Uterus (tissue), 4 donors: ENCODE measurements around the gene MAP4. TPM values are rescaled to one million over a fixed set of nuclear protein-coding genes. Genes with fewer than 3 reads are reported as not detected.
A peak's percentile ranks its signal among the peaks of the same experiment; 100 is the strongest.

ENCODE experiments used
- DNase-seq, 2 donors: peaks; one replicate each; pipeline ENCODE4 v3.0.0-alpha.2; 2019 to 2020
- H3K27ac ChIP-seq, 2 donors: fragments of 200-600 bp; sonication (generic); 1 replicate in 1 of 2; 2 replicates in 1 of 2; pipeline ENCODE4 v1.5.1; 2016 to 2018
- H3K27me3 ChIP-seq, 2 donors: fragments of 200-600 bp; sonication (generic); one replicate each; pipeline ENCODE4 v1.5.1; 2018 to 2019; ENCODE audit warnings: control low read depth in 1 of 2
- H3K36me3 ChIP-seq, 2 donors: fragments of 200-600 bp; sonication (generic); one replicate each; pipeline ENCODE4 v1.5.1; 2019; ENCODE audit warnings: control low read depth in 1 of 2
- H3K4me1 ChIP-seq, 2 donors: fragments of 200-600 bp; sonication (generic); one replicate each; pipeline ENCODE4 v1.5.1; 2018 to 2019; ENCODE audit warnings: control low read depth in 1 of 2
- H3K4me3 ChIP-seq, 2 donors: fragments of 200-600 bp; sonication (generic); 1 replicate in 1 of 2; 2 replicates in 1 of 2; pipeline ENCODE4 v1.5.1; 2018 to 2019; ENCODE audit warnings: mild to moderate bottlenecking in 1 of 2
- H3K9me3 ChIP-seq, 2 donors: fragments of 200-600 bp; sonication (generic); one replicate each; pipeline ENCODE4 v1.5.1; 2019; ENCODE audit warnings: control low read depth in 1 of 2
- CTCF ChIP-seq, 4 experiments: fragments of 200-600 bp in 2 of 4; fragments of 450-650 bp in 2 of 4; sonication (generic) in 2 of 4; IDR thresholded peaks; one replicate each; pipeline ENCODE4 v1.5.1; 2016 to 2019; ENCODE audit warnings: antibody characterized with exemption in 4 of 4, mild to moderate bottlenecking in 2 of 4, moderate library complexity in 1 of 4
- POLR2A ChIP-seq, 2 donors: fragments of 450-650 bp; IDR thresholded peaks; one replicate each; pipeline ENCODE4 v1.6.1; 2016; ENCODE audit warnings: antibody characterized with exemption in 2 of 2, mild to moderate bottlenecking in 1 of 2, moderate library complexity in 1 of 2
- intact Hi-C: fragments of 100-400 bp; cut with DNase I; formaldehyde crosslinking; loops from one replicate; pipeline ENCODE4 v1.15.1; 2023; ENCODE audit warnings: low total_unique reads
- total RNA-seq, 4 donors: library from RNA; depleted of rRNA in 3 of 4; stranded (reverse); fragments of >200 nt in 3 of 4; gene quantifications; one replicate each; pipeline versions ENCODE4 v1.1.0 to v1.2.4, GENCODE V29; 2014 to 2023
- donor health status: DM: yes; HTN: yes; CAD: no.

Gene MAP4
- total RNA-seq, 4 donors from 2014 or later = 51.5 to 264 (median 79.7) TPM

GRCh38 chr3:47884603-47885002 lies 131.6 kb downstream of the MAP4 start:
- no peaks in the 10 kb centered on the region for H3K36me3 ChIP-seq
- H3K9me3 ChIP-seq = no peaks in the 10 kb centered on the region
- intact Hi-C loops = no loop called here
- DNase-seq = no peak
- H3K27me3 ChIP-seq = no peaks in the 10 kb centered on the region
- no peaks in the 10 kb centered on the region for H3K4me1 ChIP-seq
- TF ChIP-seq CTCF (IDR thresholded peaks at IDR 0.05) = no peak
- TF ChIP-seq POLR2A (IDR thresholded peaks at IDR 0.05) = no peak
- H3K4me3 ChIP-seq = no peak overlapping the region
- no peak overlapping the region for H3K27ac ChIP-seq

GRCh38 chr3:47882338-47882737 lies 133.9 kb downstream of the MAP4 start:
- intact Hi-C loops = no loop called here
- H3K27ac ChIP-seq = no peak overlapping the region
- DNase-seq = no peak
- H3K27me3 ChIP-seq = no peaks in the 10 kb centered on the region
- H3K36me3 ChIP-seq = no peaks in the 10 kb centered on the region
- no peak overlapping the region for H3K4me3 ChIP-seq
- H3K4me1 ChIP-seq = no peaks in the 10 kb centered on the region
- TF ChIP-seq CTCF (IDR thresholded peaks at IDR 0.05) = no peak
- TF ChIP-seq POLR2A (IDR thresholded peaks at IDR 0.05) = no peak
- H3K9me3 ChIP-seq = no peaks in the 10 kb centered on the region

- TF ChIP-seq CTCF (IDR thresholded peaks at IDR 0.05) (no peak), POLR2A (IDR thresholded peaks at IDR 0.05) (no peak)
- no peak for DNase-seq
- no peak overlapping the region for H3K4me3 ChIP-seq
- H3K4me1 ChIP-seq = no peaks in the 10 kb centered on the region
- H3K27me3 ChIP-seq = no peaks in the 10 kb centered on the region
- no peaks in the 10 kb centered on the region for H3K36me3 ChIP-seq
- H3K27ac ChIP-seq = peak overlapping the region; percentile 4 to 13
- intact Hi-C loops = no loop called here
- no peaks in the 10 kb centered on the region for H3K9me3 ChIP-seq
Measured at GRCh38 chr3:47877719-47878118, 138.5 kb downstream of the MAP4 start.

GRCh38 chr3:47877290-47877689 lies 138.9 kb downstream of the MAP4 start:
- Histone ChIP-seq H3K4me1 (no peaks in the 10 kb centered on the region), H3K4me3 (no peak overlapping the region), H3K9me3 (no peaks in the 10 kb centered on the region), H3K27me3 (no peaks in the 10 kb centered on the region), H3K27ac (peak overlapping the region in 1 of 2 donors; percentile 4), H3K36me3 (no peaks in the 10 kb centered on the region)
- DNase-seq = no peak
- no peak for TF ChIP-seq POLR2A (IDR thresholded peaks at IDR 0.05)
- intact Hi-C loops = no loop called here

- TF ChIP-seq CTCF (IDR thresholded peaks at IDR 0.05) (no peak), POLR2A (IDR thresholded peaks at IDR 0.05) (no peak)
- H3K36me3 ChIP-seq = no peaks in the 10 kb centered on the region
Measured at GRCh38 chr3:47874913-47875312, 141.3 kb downstream of the MAP4 start.

GRCh38 chr3:47874438-47874837 lies 141.8 kb downstream of the MAP4 start:
- H3K4me1 ChIP-seq = no peaks in the 10 kb centered on the region
- no peak for DNase-seq
- H3K36me3 ChIP-seq = no peaks in the 10 kb centered on the region
- H3K27ac ChIP-seq = peak overlapping the region; percentile 10 to 40
- no peaks in the 10 kb centered on the region for H3K9me3 ChIP-seq
- intact Hi-C loops = no loop called here
- no peak overlapping the region for H3K4me3 ChIP-seq
- no peaks in the 10 kb centered on the region for H3K27me3 ChIP-seq
- TF ChIP-seq CTCF (IDR thresholded peaks at IDR 0.05) (no peak), POLR2A (IDR thresholded peaks at IDR 0.05) (no peak)

More at GRCh38 chr3:47874913-47875312, 141.3 kb downstream of the MAP4 start:
- Histone ChIP-seq H3K4me1 (no peaks in the 10 kb centered on the region), H3K4me3 (no peak overlapping the region), H3K27ac (no peak overlapping the region), H3K9me3 (no peaks in the 10 kb centered on the region), H3K27me3 (no peaks in the 10 kb centered on the region)
- DNase-seq = no peak
- intact Hi-C loops = no loop called here
